Endothelial cell of umbilical vein (primary cell): ENCODE results near the gene RTKN2. TPM values are rescaled to one million over a fixed set of nuclear protein-coding genes. Genes with fewer than 3 reads are reported as not detected.

Experiments
- BruUV-seq: library from RNA; stranded (reverse); fragments of 400-500 nt; replicated peaks from 2 replicates; lab custom pipeline; 2021; lab: Mats Ljungman, UMichigan
- CTCF ChIA-PET: fragments of 300-600, 350-600 bp; sonication (Branson Sonifier 250); formaldehyde crosslinking; loops from one replicate; lab custom pipeline; 2021; ENCODE audit warnings: antibody characterized with exemption, inconsistent platforms; lab: Charles Lee
- POLR2A ChIA-PET: fragments of 300-600, 350-600 bp; sonication (Branson Sonifier 250); formaldehyde crosslinking; loops from one replicate; lab custom pipeline; 2021; ENCODE audit warnings: antibody characterized with exemption, inconsistent platforms; lab: Charles Lee
- DNase-seq: peaks from one replicate; pipeline ENCODE4 v3.0.0-alpha.2; 2011; ENCODE audit warnings: low read depth, low spot score
- FAIRE-seq: peaks from 2 replicates; lab custom pipeline; 2011; peaks lifted over from hg19 to GRCh38; lab: Jason Lieb, UNC
- H2AFZ ChIP-seq: 2 replicates; pipeline ENCODE4 v1.6.0; 2012; ENCODE audit warnings: low read depth, low read length, control low read depth, inconsistent platforms
- H3K27ac ChIP-seq: 2 replicates; pipeline ENCODE4 v1.5.1; 2011; ENCODE audit warnings: low read depth, mild to moderate bottlenecking, control low read depth, low read length, moderate library complexity; ENCODE audit not compliant: insufficient read depth
- H3K27me3 ChIP-seq, 2 experiments: 2 replicates each; pipeline versions ENCODE4 v1.6.0 to v1.6.1; 2011; ENCODE audit warnings: low read length in 2 of 2, mixed read lengths in 1 of 2; ENCODE audit not compliant: control insufficient read depth in 2 of 2, insufficient read depth in 2 of 2
- H3K36me3 ChIP-seq, 2 experiments: 2 replicates in 1 of 2; 3 replicates in 1 of 2; pipeline ENCODE4 v1.5.1; 2011; ENCODE audit warnings: low read length in 2 of 2, mild to moderate bottlenecking in 1 of 2, moderate library complexity in 1 of 2; ENCODE audit not compliant: control insufficient read depth in 2 of 2, insufficient read depth in 2 of 2; ENCODE audit errors: extremely low read depth in 1 of 2
- H3K4me1 ChIP-seq: 3 replicates; pipeline ENCODE4 v1.5.1; 2011; ENCODE audit warnings: mild to moderate bottlenecking, low read length; ENCODE audit not compliant: control insufficient read depth, insufficient read depth; ENCODE audit errors: extremely low read depth
- H3K4me2 ChIP-seq: 2 replicates; pipeline ENCODE4 v1.6.1; 2011; ENCODE audit warnings: low read length, control low read depth, mixed read lengths; ENCODE audit not compliant: insufficient read depth
- H3K4me3 ChIP-seq, 3 experiments: fragments of 200-600 bp in 1 of 3; sonication (generic), shearing (Covaris generic) in 1 of 3; replicated peaks in 1 of 3; 2 replicates each; pipeline ENCODE4 v1.5.1; 2011 to 2016; ENCODE audit warnings: control low read depth in 3 of 3, low read length in 3 of 3, mild to moderate bottlenecking in 2 of 3, inconsistent platforms in 1 of 3, low read depth in 1 of 3, moderate library complexity in 1 of 3; ENCODE audit not compliant: insufficient read depth in 1 of 3
- H3K79me2 ChIP-seq: 2 replicates; pipeline ENCODE4 v1.6.0; 2012; ENCODE audit warnings: low read length, inconsistent platforms; ENCODE audit not compliant: control insufficient read depth, insufficient read depth
- H3K9ac ChIP-seq: replicated peaks from 2 replicates; pipeline ENCODE3; 2011; ENCODE audit warnings: low read length, control low read depth; ENCODE audit not compliant: insufficient read depth; ENCODE audit errors: extremely low read depth
- H3K9me1 ChIP-seq: replicated peaks from 3 replicates; pipeline ENCODE4 v1.6.0; 2011; ENCODE audit warnings: mild to moderate bottlenecking, low read length; ENCODE audit not compliant: control insufficient read depth, insufficient read depth; ENCODE audit errors: extremely low read depth
- H3K9me3 ChIP-seq: replicated peaks from 2 replicates; pipeline ENCODE4 v1.5.1; 2012; ENCODE audit warnings: low read length, inconsistent platforms; ENCODE audit not compliant: control insufficient read depth, insufficient read depth
- H4K20me1 ChIP-seq: replicated peaks from 2 replicates; pipeline ENCODE3; 2011; ENCODE audit warnings: mild to moderate bottlenecking, low read length; ENCODE audit not compliant: control insufficient read depth, insufficient read depth; ENCODE audit errors: extremely low read depth
- CTCF ChIP-seq, 2 donors: IDR thresholded peaks; 1 replicate in 1 of 2; 2 replicates in 1 of 2; pipeline ENCODE4 v1.5.1; 2011; ENCODE audit warnings: low read length in 2 of 2, mild to moderate bottlenecking in 2 of 2, moderate library complexity in 2 of 2, control low read depth in 1 of 2, inconsistent platforms in 1 of 2, low read depth in 1 of 2; ENCODE audit not compliant: insufficient read depth in 1 of 2; ENCODE audit errors: extremely low read depth in 1 of 2
- EZH2 ChIP-seq: IDR thresholded peaks from 2 replicates; pipeline ENCODE4 v1.6.1; 2012; ENCODE audit warnings: borderline replicate concordance, low read depth, mild to moderate bottlenecking, moderate library complexity, low read length, inconsistent platforms; ENCODE audit not compliant: severe bottlenecking
- FOS ChIP-seq: IDR thresholded peaks from 2 replicates; pipeline ENCODE4 v1.6.1; 2011; ENCODE audit warnings: mild to moderate bottlenecking, low read length, moderate library complexity, borderline replicate concordance; ENCODE audit not compliant: insufficient read depth
- GATA2 ChIP-seq: IDR thresholded peaks from 2 replicates; pipeline ENCODE4 v1.7.0; 2011; ENCODE audit warnings: low read depth, mild to moderate bottlenecking, moderate library complexity, mixed read lengths, low read length; ENCODE audit not compliant: insufficient read length, insufficient read depth
- JUN ChIP-seq: IDR thresholded peaks from 2 replicates; pipeline ENCODE4 v1.6.1; 2011; ENCODE audit warnings: borderline replicate concordance, low read depth; ENCODE audit not compliant: insufficient read length, insufficient read depth
- MAX ChIP-seq: IDR thresholded peaks from 2 replicates; pipeline ENCODE4 v1.6.1; 2011; ENCODE audit not compliant: insufficient read depth, insufficient read length
- MYC ChIP-seq: IDR thresholded peaks from one replicate; pipeline ENCODE4 v1.6.1; 2011; ENCODE audit warnings: mild to moderate bottlenecking, low read depth, low read length
- POLR2A ChIP-seq: IDR thresholded peaks from 2 replicates; pipeline ENCODE4 v1.6.1; 2012; ENCODE audit warnings: low read depth, mild to moderate bottlenecking, control low read depth, low read length
- POLR2AphosphoS5 ChIP-seq: IDR thresholded peaks from 2 replicates; pipeline ENCODE4 v1.6.1; 2012; ENCODE audit warnings: low read depth, mild to moderate bottlenecking, control low read depth, low read length, moderate library complexity; ENCODE audit not compliant: insufficient read depth
- dilution Hi-C: fragments of 300-500 bp; cut with MboI; formaldehyde crosslinking; loops from one replicate; pipeline ENCODE4 v1.15.0; 2019; ENCODE audit warnings: low sequenced_read_pairs; ENCODE audit not compliant: extremely low pct_ligation_motif_present
- intact Hi-C: fragments of 100-400 bp; cut with micrococcal nuclease; formaldehyde crosslinking; loops from one replicate; pipeline ENCODE4 v1.10.0; 2022
- polyA plus RNA-seq, 4 experiments: library from polyadenylated mRNA; depleted of rRNA in 3 of 4; stranded (reverse) in 3 of 4; unstranded in 1 of 4; fragments of >200 nt; gene quantifications; 2 replicates each; pipeline versions ENCODE4 v1.2.1 to v1.2.3, GENCODE V29; 2011 to 2012; ENCODE audit warnings: missing spikeins in 1 of 4
- total RNA-seq: library from RNA; stranded (reverse); gene quantifications from 2 replicates; pipeline ENCODE4 v1.2.3, GENCODE V29; 2021

Gene RTKN2
- total and polyA plus RNA-seq, 2 donors (not counting 3 experiments of a cell fraction or from before 2014, with no cell fraction given): 0.65 to 4.8 TPM

GRCh38 chr10:62259998-62260397, 8.6 kb downstream of the RTKN2 start:
- ChIA-PET CTCF (no interaction called here), POLR2A (no interaction called here)
- no peak for DNase-seq
- dilution Hi-C loops: no loop called here
- Histone ChIP-seq H2AFZ (no peak overlapping the region), H3K36me3 (no peaks in the 10 kb centered on the region), H3K9ac (no peak overlapping the region), H4K20me1 (no peaks in the 10 kb centered on the region), H3K9me1 (no peaks in the 10 kb centered on the region), H3K79me2 (no peaks in the 10 kb centered on the region), H3K27me3 (no peaks in the 10 kb centered on the region), H3K4me2 (no peak overlapping the region), H3K9me3 (no peaks in the 10 kb centered on the region), H3K4me3 (no peak overlapping the region), H3K27ac (no peak overlapping the region), H3K4me1 (no peaks in the 10 kb centered on the region)
- TF ChIP-seq FOS (no peak), MYC (no peak), EZH2 (no peak), POLR2AphosphoS5 (no peak)
- BruUV-seq: no TSS peak
- intact Hi-C loops: no loop called here
- FAIRE-seq: no peak

GRCh38 chr10:62259456-62259855, 9.2 kb downstream of the RTKN2 start:
- CTCF ChIA-PET: no interaction called here
- FAIRE-seq: no peak
- no TSS peak for BruUV-seq

More at GRCh38 chr10:62259456-62259855, 9.2 kb downstream of the RTKN2 start:
- dilution Hi-C loops: no loop called here
- no peak overlapping the region for H3K4me2 ChIP-seq
- TF ChIP-seq GATA2 (no peak), EZH2 (no peak), JUN (no peak), MAX (no peak), CTCF (IDR thresholded peaks at IDR 0.05; ENCODE audit: extremely low read depth in 1 of 2, insufficient read depth in 1 of 2, low read depth in 1 of 2, low read length in 2 of 2) (no peak), POLR2A (no peak), FOS (no peak), POLR2AphosphoS5 (no peak), MYC (no peak)
- no peak overlapping the region for H3K27ac ChIP-seq
- no peak overlapping the region for H2AFZ ChIP-seq
- POLR2A ChIA-PET: no interaction called here
- no peaks in the 10 kb centered on the region for H4K20me1 ChIP-seq
- no peaks in the 10 kb centered on the region for H3K27me3 ChIP-seq
- H3K36me3 ChIP-seq: no peaks in the 10 kb centered on the region
- H3K9me1 ChIP-seq: no peaks in the 10 kb centered on the region
- H3K4me3 ChIP-seq: no peak overlapping the region
- intact Hi-C loops: no loop called here
- H3K4me1 ChIP-seq: no peaks in the 10 kb centered on the region
- H3K9me3 ChIP-seq: no peaks in the 10 kb centered on the region
- H3K79me2 ChIP-seq: no peaks in the 10 kb centered on the region
- DNase-seq: no peak
- H3K9ac ChIP-seq: no peak overlapping the region
